K562 (cell line): ENCODE measurements around the gene IGLON5. TPM values are rescaled to one million over a fixed set of nuclear protein-coding genes. Genes with fewer than 3 reads are reported as not detected.

Experiments
- ATAC-seq: fragments of 200-7000 bp; cut with Tn5 transposase; 3 replicates; pipeline ENCODE4 v1.9.1; 2020; ENCODE audit warnings: moderate library complexity
- BruUV-seq: library from RNA; stranded (reverse); fragments of 400-500 nt; replicated peaks from 2 replicates; lab custom pipeline; 2021; lab: Mats Ljungman, UMichigan
- CTCF ChIA-PET: fragments of 300-600 bp; formaldehyde crosslinking; extraction: SDS; loops from one replicate; lab custom pipeline; 2021; ENCODE audit warnings: low intra/inter-chr PET ratio; lab: Yijun Ruan, JAX
- POLR2A ChIA-PET: fragments of 300-600, 350-650 bp; sonication (Branson Sonifier 250); formaldehyde crosslinking; extraction: SDS; loops from one replicate; lab custom pipeline; 2021; ENCODE audit warnings: antibody characterized with exemption, inconsistent platforms; lab: Yijun Ruan, JAX
- DNase-seq, 4 experiments: peaks; one replicate each; pipeline versions ENCODE4 v3.0.0 to v3.0.0-alpha.2; 2011 to 2018; ENCODE audit warnings: low spot score in 3 of 4, mixed read lengths in 3 of 4; ENCODE audit errors: extremely low read depth in 1 of 4
- FAIRE-seq: peaks from 2 replicates; lab custom pipeline; 2011; peaks lifted over from hg19 to GRCh38; lab: Jason Lieb, UNC
- H2AFZ ChIP-seq: 2 replicates; pipeline ENCODE4 v1.6.0; 2011; ENCODE audit warnings: low read depth, low read length, control low read depth, inconsistent platforms
- H3K27ac ChIP-seq: fragments of 200-600 bp; 3 replicates; pipeline ENCODE4 v1.8.0; 2011; ENCODE audit warnings: low read depth, mild to moderate bottlenecking, control low read depth, inconsistent platforms, low read length, moderate library complexity, mixed read lengths; ENCODE audit errors: extremely low read depth
- H3K27me3 ChIP-seq, 2 experiments: fragments of 300-600 bp in 1 of 2; 2 replicates in 1 of 2; 3 replicates in 1 of 2; pipeline versions ENCODE4 v1.6.0 to v1.8.0; 2011; ENCODE audit warnings: inconsistent platforms in 2 of 2, low read length in 2 of 2, mild to moderate bottlenecking in 1 of 2, mixed read lengths in 1 of 2, moderate library complexity in 1 of 2; ENCODE audit not compliant: control insufficient read depth in 2 of 2, insufficient read depth in 2 of 2
- H3K36me3 ChIP-seq: fragments of 300-600 bp; 3 replicates; pipeline ENCODE4 v1.8.0; 2011; ENCODE audit warnings: mild to moderate bottlenecking, low read length, inconsistent platforms; ENCODE audit not compliant: control insufficient read depth, insufficient read depth
- H3K4me1 ChIP-seq, 2 experiments: fragments of 200-600 bp in 1 of 2; replicated peaks in 1 of 2; 2 replicates in 1 of 2; 3 replicates in 1 of 2; pipeline versions ENCODE4 v1.5.1 to v1.8.0; 2011; ENCODE audit warnings: inconsistent platforms in 2 of 2, low read length in 2 of 2, mild to moderate bottlenecking in 1 of 2, mixed read lengths in 1 of 2, moderate library complexity in 1 of 2; ENCODE audit not compliant: control insufficient read depth in 2 of 2, insufficient read depth in 2 of 2
- H3K4me2 ChIP-seq: 2 replicates; pipeline ENCODE4 v1.6.1; 2011; ENCODE audit warnings: low read length, control low read depth, inconsistent platforms, mixed read lengths; ENCODE audit not compliant: insufficient read depth
- H3K4me3 ChIP-seq: fragments of 200-600 bp; sonication (generic), shearing (Covaris generic); 2 replicates; pipeline ENCODE4 v1.5.1; 2016; ENCODE audit warnings: control low read depth, inconsistent platforms
- H3K79me2 ChIP-seq: fragments of 200-600 bp; 3 replicates; pipeline ENCODE4 v1.8.0; 2011; ENCODE audit warnings: low read length, inconsistent platforms; ENCODE audit not compliant: control insufficient read depth, insufficient read depth
- H3K9ac ChIP-seq, 2 experiments: 2 replicates each; pipeline versions ENCODE4 v1.6.0 to v1.6.1; 2011; ENCODE audit warnings: low read depth in 2 of 2, low read length in 2 of 2, control low read depth in 1 of 2, inconsistent platforms in 1 of 2, mild to moderate bottlenecking in 1 of 2, mixed read lengths in 1 of 2; ENCODE audit not compliant: insufficient read depth in 1 of 2
- H3K9me1 ChIP-seq: one replicate; pipeline ENCODE4 v1.6.0; 2011; ENCODE audit warnings: inconsistent platforms, mild to moderate bottlenecking, low read length, moderate library complexity; ENCODE audit not compliant: control insufficient read depth, insufficient read depth
- H3K9me3 ChIP-seq: replicated peaks from 2 replicates; pipeline ENCODE4 v1.5.1; 2011; ENCODE audit warnings: low read depth, low read length, inconsistent platforms; ENCODE audit not compliant: control insufficient read depth, insufficient read depth
- H4K20me1 ChIP-seq: replicated peaks from 2 replicates; pipeline ENCODE4 v1.6.1; 2011; ENCODE audit warnings: low read length, inconsistent platforms, mixed read lengths; ENCODE audit not compliant: control insufficient read depth, insufficient read depth
- CBX2 ChIP-seq: fragments of 200-600 bp; sonication (generic); IDR thresholded peaks from one replicate; pipeline ENCODE4 v1.6.1; 2012; ENCODE audit warnings: mild to moderate bottlenecking, low read length, inconsistent platforms; ENCODE audit not compliant: insufficient read depth, poor library complexity, severe bottlenecking
- NR1H2 ChIP-seq: sonication (generic); formaldehyde crosslinking; IDR thresholded peaks from 2 replicates; pipeline ENCODE4 v1.4.0; 2020; ENCODE audit warnings: mild to moderate bottlenecking, missing genetic modification reagents
- OTX1 ChIP-seq: fragments of 450-650 bp; formaldehyde crosslinking; IDR thresholded peaks from 2 replicates; pipeline ENCODE4 v1.4.0; 2022; ENCODE audit warnings: mild to moderate bottlenecking
- ZNF316 ChIP-seq: fragments of 450-650 bp; IDR thresholded peaks from 2 replicates; pipeline ENCODE4 v1.6.1; 2016
- ZNF318 ChIP-seq, 2 experiments: fragments of 450-650 bp; IDR thresholded peaks; 2 replicates each; pipeline ENCODE4 v1.6.1; 2016; ENCODE audit warnings: mild to moderate bottlenecking in 2 of 2, borderline replicate concordance in 1 of 2, low read depth in 1 of 2, moderate library complexity in 1 of 2
- ZNF717 ChIP-seq: fragments of 250-450 bp; sonication (Bioruptor Pico); IDR thresholded peaks from 2 replicates; pipeline ENCODE4 v1.5.0; 2021
- WGBS: fragments of 100-300 bp; shearing (Covaris generic); methylation state at CpG from one replicate; pipeline ENCODE4 v1.1.6; 2016; ENCODE audit warnings: low coverage, mixed read lengths; ENCODE audit not compliant: insufficient coverage; ENCODE audit errors: missing lambda C conversion rate; 5-methylcytosine and 5-hydroxymethylcytosine counted together
- in situ Hi-C: fragments of 300-500 bp; cut with MboI; formaldehyde crosslinking; loops from 4 replicates; pipeline ENCODE4 v1.15.0; 2018; ENCODE audit warnings: inconsistent platforms, mixed read lengths
- intact Hi-C: fragments of 100-400 bp; cut with micrococcal nuclease; formaldehyde crosslinking; loops from 2 replicates; pipeline ENCODE4 v1.14.2; 2022
- polyA plus RNA-seq, 8 experiments: library from polyadenylated mRNA; depleted of rRNA in 4 of 8; stranded (reverse) in 5 of 8; unstranded in 3 of 8; fragments of >200 nt; fragmentation: Nextera tagmentation in 2 of 8; fragmentation: Illumina TruSeq in 1 of 8; extraction: Ambion mirVana in 2 of 8; extraction: Trizol in 1 of 8; gene quantifications; 2 replicates each; pipeline versions ENCODE4 v1.2.1 to v1.2.3, GENCODE V29; 2011 to 2014; ENCODE audit warnings: inconsistent platforms in 1 of 8, missing spikeins in 1 of 8
- total RNA-seq, 7 experiments: library from RNA; depleted of rRNA in 6 of 7; stranded (reverse); fragments of >200 nt in 6 of 7; fragmentation: Illumina TruSeq in 2 of 7; extraction: Trizol in 2 of 7; gene quantifications; 2 replicates each; pipeline versions ENCODE4 v1.2.1 to v1.2.3, GENCODE V29; 2011 to 2021; ENCODE audit warnings: low replicate concordance in 1 of 7

IGLON5 gene
- total and polyA plus RNA-seq, 9 of the 15 experiments (the other 6 are each of a cell fraction or from before 2014, with no cell fraction given), result 0.03 to 0.22 (median 0.14) TPM; not detected in 2

GRCh38 chr19:51277112-51277511, 34.3 kb upstream of the IGLON5 start:
- no peaks in the 10 kb centered on the region for H3K79me2 ChIP-seq
- H3K4me1 ChIP-seq, result no peaks in the 10 kb centered on the region
- no peaks in the 10 kb centered on the region for H3K9me1 ChIP-seq
- no peak overlapping the region for H3K4me2 ChIP-seq
- FAIRE-seq, result no peak
- intact Hi-C loops, result no loop called here
- H3K4me3 ChIP-seq, result no peak overlapping the region
- H3K27ac ChIP-seq, result no peak overlapping the region
- TF ChIP-seq ZNF717 (no peak), OTX1 (CRISPR knock-in tag) (no peak), ZNF316 (0 out of 2 replicates have a peak, but pooled peaks have one; percentile 12)
- CTCF ChIA-PET, result no interaction called here
- H2AFZ ChIP-seq, result no peak overlapping the region
- no peaks in the 10 kb centered on the region for H4K20me1 ChIP-seq
- in situ Hi-C loops, result no loop called here
- ATAC-seq, result no peak
- DNase-seq, result no peak
- no peaks in the 10 kb centered on the region for H3K9me3 ChIP-seq
- 2% methylated on average over 3 of the region's 3 CpGs for WGBS
- H3K9ac ChIP-seq, result no peak overlapping the region
- no TSS peak for BruUV-seq
- H3K36me3 ChIP-seq, result no peaks in the 10 kb centered on the region
- POLR2A ChIA-PET, result interaction anchor here (0.8 kb wide), 1 partner anchor 32 kb away, joined by 5 read pairs; no protein-coding TSS in a partner anchor
- H3K27me3 ChIP-seq, result peaks cover 8 to 24% of the 10 kb centered on the region in 2 experiments; a peak in 3 of 5 replicates

GRCh38 chr19:51282335-51282734, 29.1 kb upstream of the IGLON5 start:
- TF ChIP-seq ZNF318 (IDR thresholded peaks at IDR 0.05; ENCODE audit: borderline replicate concordance in 1 of 2, low read depth in 1 of 2), result no peak
- TF ChIP-seq NR1H2 (CRISPR knock-in tag), result no peak
- no peak for TF ChIP-seq CBX2
- no peaks in the 10 kb centered on the region for H3K36me3 ChIP-seq
- no peaks in the 10 kb centered on the region for H3K9me3 ChIP-seq
- H3K4me1 ChIP-seq, result no peaks in the 10 kb centered on the region
- in situ Hi-C loops (no loop called here), intact Hi-C loops (no loop called here)
- ATAC-seq, result no peak
- H3K79me2 ChIP-seq, result no peaks in the 10 kb centered on the region
- WGBS, result 0% methylated on average over 4 of the region's 4 CpGs
- H3K9me1 ChIP-seq, result no peaks in the 10 kb centered on the region
- ChIA-PET CTCF (no interaction called here), POLR2A (interaction anchor here (0.7 to 1.7 kb wide), 2 partner anchors 10 to 84 kb away, joined by 3 to 4 read pairs; no protein-coding TSS in a partner anchor)
- H4K20me1 ChIP-seq, result no peaks in the 10 kb centered on the region
- BruUV-seq, result no TSS peak
- peaks cover 5 to 24% of the 10 kb centered on the region in 2 experiments; a peak in 3 of 5 replicates for H3K27me3 ChIP-seq
- H2AFZ ChIP-seq, result no peak overlapping the region
- no peak overlapping the region for H3K4me2 ChIP-seq
- no peak overlapping the region for H3K9ac ChIP-seq
- H3K4me3 ChIP-seq, result no peak overlapping the region
- DNase-seq, result no peak
- H3K27ac ChIP-seq, result no peak overlapping the region
- no peak for FAIRE-seq
